GM18951 (cell line): ENCODE results near the gene ETV6.

Source experiments
- POLR2A ChIP-seq: IDR thresholded peaks from 4 replicates; pipeline ENCODE4 v1.6.1; 2011; ENCODE audit warnings: mild to moderate bottlenecking; ENCODE audit not compliant: insufficient read length, insufficient read depth; ENCODE audit errors: extremely low read depth
- in situ Hi-C: fragments of 300-500 bp; cut with MboI; formaldehyde crosslinking; loops from one replicate; pipeline ENCODE4 v1.12.0; 2022; ENCODE audit warnings: low sequenced_read_pairs, mixed read lengths, inconsistent platforms; ENCODE audit not compliant: unreplicated experiment

The ETV6 gene

GRCh38 chr12:11939223-11939622 is 289.7 kb downstream of the ETV6 start:
- TF ChIP-seq POLR2A = no peak
- in situ Hi-C loops = no loop called here

- TF ChIP-seq POLR2A = no peak
- in situ Hi-C loops = no loop called here
Observed at GRCh38 chr12:11941606-11942337, 292.3 kb downstream of the ETV6 start.

- TF ChIP-seq POLR2A = no peak
- in situ Hi-C loops = no loop called here
Observed at GRCh38 chr12:11943919-11944700, 294.6 kb downstream of the ETV6 start.
